ENCODE results near the gene MACROD2.

MACROD2 gene

DNA sequence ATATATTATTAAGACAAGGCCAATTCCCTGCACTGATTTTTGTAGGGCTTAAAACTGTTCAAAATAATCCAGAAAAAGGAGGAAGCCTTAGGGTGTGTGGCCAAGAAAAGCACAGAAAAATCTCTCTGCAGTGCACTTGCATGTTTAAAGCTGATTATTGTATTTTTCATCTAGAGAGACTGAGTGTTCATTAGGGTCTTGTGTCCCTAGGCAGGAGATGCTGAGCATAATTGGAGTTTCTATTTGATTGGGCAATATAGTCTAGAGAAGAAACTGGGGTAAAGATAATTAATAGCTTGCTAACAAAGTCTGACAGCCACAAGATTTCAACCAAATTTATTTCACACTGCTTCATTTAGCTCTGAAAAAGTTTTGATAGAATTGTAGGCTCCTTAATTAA is 339.7 kb downstream of the MACROD2 start:
- DNase-seq (ENCODE audit: low read depth) = no peak
- H3K4me3 ChIP-seq (ENCODE audit: low read depth, low read length) = no peak overlapping the region

GRCh38 chr20:14336686-14337085 is 341.4 kb downstream of the MACROD2 start:
- DNase-seq (ENCODE audit: low read depth) = peak; percentile 17
- TF ChIP-seq CTCF (IDR thresholded peaks at IDR 0.05; ENCODE audit: insufficient read depth, low read depth, low read length, missing control alignments) = no peak
- peak overlapping the region; percentile 67 for H3K4me3 ChIP-seq (ENCODE audit: low read depth, low read length)

More for the DNA sequence above, 339.7 kb downstream of the MACROD2 start:
- no peak for TF ChIP-seq CTCF (IDR thresholded peaks at IDR 0.05; ENCODE audit: insufficient read depth, low read depth, low read length, missing control alignments)

DNA sequence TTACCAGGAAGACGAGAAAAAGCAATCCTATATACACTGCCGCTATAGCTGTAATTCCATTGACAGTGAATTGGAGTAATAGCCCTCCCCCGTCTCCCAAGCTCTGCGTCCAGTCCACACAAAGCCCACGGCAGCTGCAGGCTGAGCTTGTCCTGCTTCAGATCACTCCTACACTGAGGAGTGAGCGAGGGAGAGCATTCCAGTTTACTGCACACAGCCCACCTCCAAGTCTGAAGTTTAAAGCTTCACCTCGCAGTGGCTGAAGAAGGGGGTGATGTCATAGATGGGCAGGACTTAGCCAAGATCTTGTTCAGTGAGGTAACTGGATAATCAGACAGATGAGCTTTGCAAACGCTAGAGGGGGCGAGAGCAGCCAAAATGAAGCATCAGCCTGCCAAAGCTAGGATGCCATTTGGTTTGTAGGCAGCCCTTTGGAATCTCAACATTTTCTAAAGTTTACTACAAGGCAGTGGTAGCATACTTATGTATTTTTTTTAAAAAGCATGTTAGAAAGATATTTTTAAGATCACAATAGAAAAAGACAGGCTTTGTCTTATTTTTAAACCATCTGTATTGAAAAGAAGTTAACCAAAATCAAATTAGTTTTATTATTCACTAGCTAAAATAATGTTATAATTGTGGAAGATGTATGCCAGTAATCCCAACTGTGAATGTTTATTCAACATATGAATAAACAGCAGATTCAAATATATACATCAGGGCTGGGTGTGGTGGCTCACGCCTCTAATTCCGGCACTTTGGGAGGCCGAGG is 342.3 kb downstream of the MACROD2 start, which contains the start of gene FLRT3:
TSS of gene FLRT3 (minus strand) at position 213 of the 772 bp plus-strand sequence. CDS start 10,106 bp downstream, outside the sequence.
- peak; percentile 90 for DNase-seq (ENCODE audit: low read depth)
- peak within 1 kb of the TSS; percentile 67 for H3K4me3 ChIP-seq (ENCODE audit: low read depth, low read length)
- peak; percentile 74 for TF ChIP-seq CTCF (IDR thresholded peaks at IDR 0.05; ENCODE audit: insufficient read depth, low read depth, low read length, missing control alignments)

DNA sequence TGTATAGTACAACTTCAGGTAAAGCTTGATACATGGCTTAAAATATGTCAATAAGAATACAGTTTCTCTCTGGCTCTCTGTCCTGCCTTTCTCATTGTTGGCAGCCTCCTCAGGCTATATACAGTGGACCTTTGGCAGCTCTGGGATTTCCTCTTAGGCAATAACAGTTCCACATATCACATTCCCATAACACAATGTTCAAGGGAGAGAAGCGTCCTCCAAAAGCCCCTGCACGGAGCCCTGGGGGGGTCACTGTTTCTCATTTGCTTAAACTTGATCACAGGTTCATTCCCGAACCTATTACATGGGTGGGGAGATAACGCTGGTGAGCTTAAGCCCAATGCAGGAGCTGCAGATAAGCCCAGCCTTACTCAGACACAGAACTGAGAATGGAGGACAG is 346.5 kb downstream of the MACROD2 start:
- no peak for TF ChIP-seq CTCF (IDR thresholded peaks at IDR 0.05; ENCODE audit: insufficient read depth, low read depth, low read length, missing control alignments)
- no peak for DNase-seq (ENCODE audit: low read depth)
- H3K4me3 ChIP-seq (ENCODE audit: low read depth, low read length) = no peak overlapping the region

GRCh38 chr20:14342918-14343317 is 347.6 kb downstream of the MACROD2 start:
- no peak for DNase-seq (ENCODE audit: low read depth)
- no peak overlapping the region for H3K4me3 ChIP-seq (ENCODE audit: low read depth, low read length)
- no peak for TF ChIP-seq CTCF (IDR thresholded peaks at IDR 0.05; ENCODE audit: insufficient read depth, low read depth, low read length, missing control alignments)

- no peak for TF ChIP-seq CTCF (IDR thresholded peaks at IDR 0.05; ENCODE audit: insufficient read depth, low read depth, low read length, missing control alignments)
- H3K4me3 ChIP-seq (ENCODE audit: low read depth, low read length) = no peak overlapping the region
- DNase-seq (ENCODE audit: low read depth) = peak; percentile 13
Measured at GRCh38 chr20:14343491-14344065, 348.3 kb downstream of the MACROD2 start.
